HG03457 (cell line): ENCODE measurements around the gene NDUFAB1.
"Not testable (repeated sequence)": the region's sequence is repeated elsewhere in the genome, so short reads cannot be mapped to it uniquely, and the experiment has no call there.

ENCODE experiments used
- ATAC-seq: cut with Tn5 transposase; IDR thresholded peaks from one replicate; pipeline ENCODE4 v1.9.1; 2021; ENCODE audit warnings: moderate number of reproducible peaks; ENCODE audit not compliant: unreplicated experiment

NDUFAB1 gene

DNA sequence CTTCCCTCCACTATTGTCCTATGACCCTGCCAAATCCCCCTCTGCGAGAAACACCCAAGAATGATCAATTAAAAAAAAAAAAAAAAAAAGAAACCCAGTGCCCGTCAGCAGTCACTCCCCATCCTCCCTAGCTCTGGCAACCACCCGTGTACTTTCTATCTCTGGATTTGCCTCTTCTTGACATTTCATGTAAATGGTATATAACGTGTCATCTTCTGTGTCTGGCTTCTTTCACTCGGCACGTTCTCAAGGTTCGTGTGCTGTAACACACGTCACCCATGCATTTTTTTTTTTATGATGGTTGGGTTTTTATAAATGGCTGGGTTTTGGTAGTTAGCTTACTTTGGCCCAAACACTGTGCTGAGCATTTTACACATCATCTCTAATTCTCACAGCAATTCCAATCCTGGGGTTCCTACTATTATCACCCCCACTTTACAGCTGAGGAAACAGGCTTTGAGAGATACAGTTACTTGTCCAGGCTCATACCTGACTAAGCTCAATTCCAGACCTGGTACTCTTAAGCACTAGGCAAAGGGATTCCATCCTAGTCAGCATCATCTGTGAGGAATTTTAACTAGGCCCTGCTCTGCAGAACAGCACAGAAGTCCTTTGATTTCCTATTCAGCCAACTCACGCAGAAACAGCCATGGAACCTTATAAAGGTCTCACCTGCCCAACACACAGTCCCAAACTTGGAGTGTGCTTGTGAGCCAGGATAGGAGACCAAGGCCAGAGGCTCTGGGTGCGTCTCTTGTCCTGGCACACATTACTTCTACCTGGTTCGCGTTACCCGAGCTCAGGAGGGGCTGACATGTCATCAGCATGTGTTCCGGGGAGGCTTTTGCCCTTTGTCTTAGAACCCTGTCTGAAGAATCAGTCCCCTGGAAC is 11.7 kb downstream of the NDUFAB1 start:
- no peak for ATAC-seq

GRCh38 chr16:23583271-23583670 is 12.8 kb downstream of the NDUFAB1 start:
- ATAC-seq, result not testable (repeated sequence)

DNA sequence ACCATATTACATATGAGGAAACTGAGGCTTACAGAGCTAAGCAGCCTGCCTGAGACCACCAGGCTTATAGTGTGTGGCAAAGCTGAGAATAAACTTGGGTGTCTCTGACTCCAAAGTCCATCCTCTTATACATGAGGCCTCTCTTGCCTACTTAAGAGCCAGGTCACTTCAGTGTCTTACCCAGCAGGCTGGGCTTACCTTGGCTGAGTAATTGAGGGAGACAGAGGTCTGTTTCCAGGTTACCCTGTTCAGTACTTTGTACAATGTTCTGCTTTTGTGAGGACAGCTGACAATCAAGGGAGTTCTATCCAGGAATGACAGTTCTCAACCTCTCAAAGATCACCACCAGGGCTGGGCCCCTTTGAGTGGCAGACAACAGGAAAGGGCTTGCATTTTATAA is 14.4 kb downstream of the NDUFAB1 start:
- no peak for ATAC-seq

DNA sequence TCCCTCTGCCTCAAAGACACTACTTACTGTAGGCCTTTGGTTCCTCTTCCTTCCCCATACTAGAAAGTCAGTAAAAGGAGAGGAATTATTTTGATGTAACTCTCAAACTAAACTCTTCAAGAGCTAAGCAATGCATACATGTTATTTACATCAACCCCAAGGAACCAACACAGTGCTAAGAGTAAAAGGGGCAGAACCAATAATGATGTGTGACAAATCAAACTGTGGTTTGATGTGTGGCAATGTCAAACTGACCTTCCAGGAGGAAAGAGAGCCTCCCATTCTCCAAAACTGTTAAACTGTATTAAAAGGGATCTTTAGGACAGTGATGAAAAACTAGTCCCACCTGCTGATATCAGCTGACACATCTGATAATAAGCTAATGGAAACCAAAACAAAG is 15.7 kb downstream of the NDUFAB1 start:
- no peak for ATAC-seq

- no peak for ATAC-seq
These were observed 16.7 kb downstream of the NDUFAB1 start for GRCh38 chr16:23579371-23579770.

DNA sequence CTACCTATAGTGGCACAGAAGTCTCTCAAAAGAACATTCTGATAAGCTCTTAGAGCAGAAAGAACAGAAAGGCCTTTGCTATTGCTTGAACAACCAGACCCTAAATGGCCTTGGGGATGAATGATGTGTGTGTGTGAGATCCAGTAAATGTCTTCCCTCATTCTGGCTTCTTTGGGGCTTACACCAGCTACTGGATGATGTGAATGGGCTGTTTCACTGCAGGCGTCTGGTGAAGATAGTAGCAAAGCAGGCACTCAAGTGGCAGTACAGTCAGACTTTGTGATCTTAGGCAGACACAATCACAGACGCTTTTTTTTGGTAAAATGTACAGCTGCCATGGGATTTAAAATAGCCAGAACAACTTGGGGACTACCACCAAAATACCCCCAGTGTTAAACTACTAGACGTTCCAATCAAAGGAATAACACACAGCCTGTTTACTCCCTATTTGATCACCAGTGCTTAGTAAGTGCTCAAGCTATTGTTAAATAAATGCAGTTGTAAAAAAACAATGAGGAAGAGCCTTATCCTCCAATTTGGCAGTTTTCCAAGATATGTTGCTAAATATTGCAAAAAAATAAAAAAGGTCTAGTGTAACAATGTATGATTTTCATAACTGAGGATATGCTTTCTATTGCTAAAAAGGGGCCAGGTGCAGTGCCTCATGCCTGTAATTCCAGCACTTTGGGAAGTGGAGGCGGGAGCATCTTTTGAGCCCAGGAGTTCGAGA is 17.9 kb downstream of the NDUFAB1 start:
- ATAC-seq, result no peak

- no peak for ATAC-seq
These were observed 18.6 kb downstream of the NDUFAB1 start for GRCh38 chr16:23577493-23577892.

DNA sequence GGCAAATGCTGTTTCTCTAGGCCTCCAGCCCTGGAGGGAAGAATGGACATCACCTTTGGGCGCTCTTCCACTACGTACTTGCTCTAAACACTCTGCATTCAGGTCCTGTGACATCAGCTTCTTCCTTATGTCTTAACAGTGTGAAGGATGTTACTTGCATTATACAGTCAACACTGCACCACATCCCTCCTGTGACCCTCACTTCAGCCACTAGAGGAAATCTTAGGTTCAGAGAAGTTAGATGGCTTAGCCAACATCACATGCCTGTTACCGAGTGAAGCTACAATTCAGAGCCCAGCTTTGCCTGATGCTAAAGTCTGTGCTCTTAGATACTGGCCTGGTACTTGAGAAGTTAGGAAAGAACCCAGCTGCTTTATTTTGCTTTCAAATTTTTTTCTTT is 20.3 kb downstream of the NDUFAB1 start:
- no peak for ATAC-seq

GRCh38 chr16:23573817-23574216 is 22.3 kb downstream of the NDUFAB1 start:
- ATAC-seq, result no peak

GRCh38 chr16:23572394-23572793 is 23.7 kb downstream of the NDUFAB1 start:
- ATAC-seq, result no peak

DNA sequence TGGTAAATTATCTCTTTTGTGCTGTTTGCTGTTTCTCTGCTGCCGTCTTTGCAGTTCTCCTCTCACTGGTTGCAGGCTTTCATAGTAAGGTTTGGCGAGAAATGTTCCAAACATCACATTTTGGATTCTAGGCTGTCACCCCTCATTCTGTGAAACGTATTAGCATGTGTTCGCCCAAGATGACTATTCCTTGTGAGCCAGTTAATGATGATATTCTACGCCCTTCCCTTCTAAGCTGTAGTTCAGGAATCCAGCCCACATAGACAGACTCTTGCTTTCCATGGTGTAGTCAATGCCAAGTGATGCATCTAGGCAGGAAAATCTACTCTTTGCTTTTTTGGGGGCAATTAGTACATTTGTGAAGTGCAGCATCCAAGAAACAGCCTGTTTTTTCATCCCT is 24.2 kb downstream of the NDUFAB1 start:
- no peak for ATAC-seq

- ATAC-seq, result no peak
These were observed 25.0 kb downstream of the NDUFAB1 start for GRCh38 chr16:23570992-23571632.

GRCh38 chr16:23567602-23568001 is 28.5 kb downstream of the NDUFAB1 start:
- no peak for ATAC-seq

DNA sequence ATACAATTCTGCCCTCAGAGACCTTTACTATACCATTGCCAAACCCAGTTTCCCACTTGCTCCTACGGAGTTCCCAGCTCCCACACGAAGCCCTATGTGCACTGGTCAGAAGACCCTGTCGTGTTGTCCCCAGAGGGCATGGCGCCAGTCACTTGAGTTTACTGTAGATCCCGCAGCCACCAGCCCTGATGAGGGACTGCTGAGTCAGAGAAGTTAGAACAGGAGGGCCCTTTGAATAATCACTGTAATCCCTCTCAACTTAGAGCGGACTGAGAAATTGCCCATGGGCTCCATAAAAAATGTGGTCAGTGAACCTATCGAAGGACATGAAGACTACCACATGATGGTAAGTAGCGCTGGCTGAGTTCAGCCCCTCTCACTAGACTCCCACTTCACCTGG is 29.4 kb downstream of the NDUFAB1 start:
- no peak for ATAC-seq

GRCh38 chr16:23564575-23565363 is 31.3 kb downstream of the NDUFAB1 start:
- ATAC-seq, result no peak

GRCh38 chr16:23563186-23563585 is 32.9 kb downstream of the NDUFAB1 start:
- ATAC-seq, result no peak

DNA sequence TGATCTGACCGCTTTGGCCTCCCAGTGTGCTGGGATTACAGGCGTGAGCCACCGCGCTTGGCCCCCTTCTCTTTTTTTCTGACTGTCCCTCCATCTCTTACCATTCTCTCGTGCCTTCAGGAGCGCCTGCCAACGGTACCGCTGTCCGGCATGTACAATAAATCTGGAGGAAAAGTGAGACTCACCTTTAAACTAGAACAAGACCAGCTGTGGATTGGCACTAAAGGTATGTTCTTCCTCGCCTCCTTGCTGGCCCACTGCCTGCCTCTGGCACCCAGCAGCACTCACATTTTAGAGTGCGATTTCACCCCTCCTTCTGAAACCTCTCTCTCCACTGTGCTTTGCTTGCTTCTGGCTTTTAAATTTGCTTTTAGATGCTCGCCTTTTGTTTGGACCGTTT is 33.6 kb downstream of the NDUFAB1 start:
- ATAC-seq, result no peak

- ATAC-seq, result no peak
These were observed 34.5 kb downstream of the NDUFAB1 start for GRCh38 chr16:23561586-23561985.

DNA sequence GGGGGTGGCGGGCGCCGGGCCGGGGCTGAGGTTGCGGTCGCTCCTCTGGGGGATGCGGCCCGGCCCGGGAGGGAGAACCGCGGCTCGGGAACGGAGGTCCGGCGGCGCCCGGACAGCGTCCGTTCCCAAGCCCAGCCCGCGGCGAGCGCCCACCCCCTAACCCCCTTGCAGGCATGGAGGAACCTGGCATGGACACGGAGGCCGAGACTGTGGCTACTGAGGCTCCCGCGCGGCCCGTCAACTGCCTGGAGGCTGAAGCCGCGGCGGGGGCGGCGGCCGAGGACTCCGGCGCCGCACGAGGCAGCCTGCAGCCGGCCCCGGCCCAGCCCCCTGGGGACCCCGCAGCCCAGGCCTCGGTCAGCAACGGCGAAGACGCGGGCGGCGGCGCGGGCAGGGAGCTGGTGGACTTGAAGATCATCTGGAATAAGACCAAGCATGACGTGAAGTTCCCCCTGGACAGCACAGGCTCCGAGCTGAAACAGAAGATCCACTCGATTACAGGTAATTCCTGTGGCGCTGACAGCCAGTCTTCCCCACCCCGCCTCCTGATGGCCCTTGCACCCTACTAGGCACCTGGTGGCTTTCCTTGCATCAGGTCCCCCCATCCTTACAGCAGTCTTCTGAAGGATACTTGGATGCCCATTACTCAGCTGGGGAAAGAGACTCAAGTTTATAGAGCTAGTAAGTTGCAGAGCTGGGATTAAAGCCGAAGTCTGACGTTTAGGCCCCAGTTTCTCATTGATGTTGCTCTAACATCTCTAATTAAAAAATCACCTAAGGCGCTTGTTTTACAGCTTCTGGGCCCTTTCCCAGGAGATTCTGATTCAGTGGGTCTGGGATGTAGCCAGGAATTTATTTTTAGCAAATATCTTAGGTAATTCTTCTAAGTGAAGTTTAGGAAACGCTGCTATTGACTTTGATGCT is 38.1 kb downstream of the NDUFAB1 start:
- peak; percentile 1 for ATAC-seq
